Measurements from ENCODE around the gene NXPH4. TPM values are rescaled to one million over a fixed set of nuclear protein-coding genes. Genes with fewer than 3 reads are reported as not detected.

Gene NXPH4
- total RNA-seq, 3 donors from 2014 or later = 0.25 TPM; not detected in 2

DNA sequence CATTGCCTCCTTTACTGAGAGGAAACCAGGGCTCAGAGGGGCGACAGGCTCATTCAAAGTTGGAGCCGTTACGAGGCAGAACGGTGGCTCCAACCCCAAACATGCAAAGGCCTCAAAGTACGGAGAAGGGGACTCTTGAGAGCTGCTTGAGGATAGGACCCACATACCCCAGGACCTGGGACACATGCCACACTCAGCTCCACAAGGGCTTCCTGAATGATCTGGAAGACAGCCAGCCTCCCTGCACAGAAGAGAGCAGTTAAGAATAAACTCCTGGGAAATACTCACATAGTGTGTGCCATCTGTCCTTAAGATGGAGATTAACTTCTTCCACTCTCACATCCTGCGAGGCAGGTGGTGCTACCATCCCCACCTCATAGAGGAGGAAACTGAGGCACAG is 26.6 kb upstream of the NXPH4 start:
- peaks cover 15% of the 10 kb centered on the region for H3K36me3 ChIP-seq (ENCODE audit: low read depth)
- TF ChIP-seq, protein P1, sequence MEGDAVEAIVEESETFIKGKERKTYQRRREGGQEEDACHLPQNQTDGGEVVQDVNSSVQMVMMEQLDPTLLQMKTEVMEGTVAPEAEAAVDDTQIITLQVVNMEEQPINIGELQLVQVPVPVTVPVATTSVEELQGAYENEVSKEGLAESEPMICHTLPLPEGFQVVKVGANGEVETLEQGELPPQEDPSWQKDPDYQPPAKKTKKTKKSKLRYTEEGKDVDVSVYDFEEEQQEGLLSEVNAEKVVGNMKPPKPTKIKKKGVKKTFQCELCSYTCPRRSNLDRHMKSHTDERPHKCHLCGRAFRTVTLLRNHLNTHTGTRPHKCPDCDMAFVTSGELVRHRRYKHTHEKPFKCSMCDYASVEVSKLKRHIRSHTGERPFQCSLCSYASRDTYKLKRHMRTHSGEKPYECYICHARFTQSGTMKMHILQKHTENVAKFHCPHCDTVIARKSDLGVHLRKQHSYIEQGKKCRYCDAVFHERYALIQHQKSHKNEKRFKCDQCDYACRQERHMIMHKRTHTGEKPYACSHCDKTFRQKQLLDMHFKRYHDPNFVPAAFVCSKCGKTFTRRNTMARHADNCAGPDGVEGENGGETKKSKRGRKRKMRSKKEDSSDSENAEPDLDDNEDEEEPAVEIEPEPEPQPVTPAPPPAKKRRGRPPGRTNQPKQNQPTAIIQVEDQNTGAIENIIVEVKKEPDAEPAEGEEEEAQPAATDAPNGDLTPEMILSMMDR (IDR thresholded peaks at IDR 0.05) = no peak
- ATAC-seq (no peak), DNase-seq (no peak)
- H3K4me1 ChIP-seq (ENCODE audit: low read depth) = no peaks in the 10 kb centered on the region
- no peak overlapping the region for H3K4me3 ChIP-seq
- H3K9me3 ChIP-seq = no peaks in the 10 kb centered on the region
- intact Hi-C loops (cut with DNase I, micrococcal nuclease) = no loop called here

GRCh38 chr12:57190821-57191220 is 25.8 kb upstream of the NXPH4 start:
- no peak for ATAC-seq
- TF ChIP-seq, protein P1 (IDR thresholded peaks at IDR 0.05) = no peak
- Histone ChIP-seq H3K4me3 (no peak overlapping the region), H3K4me1 (ENCODE audit: low read depth) (no peaks in the 10 kb centered on the region), H3K9me3 (no peaks in the 10 kb centered on the region), H3K36me3 (ENCODE audit: low read depth) (peaks cover 15% of the 10 kb centered on the region)
- intact Hi-C loops (cut with DNase I, micrococcal nuclease) = no loop called here
- DNase-seq = peak in 1 of 3 donors; percentile 40

- Histone ChIP-seq H3K36me3 (ENCODE audit: low read depth) (peaks cover 12% of the 10 kb centered on the region), H3K9me3 (no peaks in the 10 kb centered on the region), H3K4me1 (ENCODE audit: low read depth) (no peaks in the 10 kb centered on the region), H3K4me3 (no peak overlapping the region)
- TF ChIP-seq, protein P1 (IDR thresholded peaks at IDR 0.05) = no peak
- ATAC-seq (no peak), DNase-seq (peak in 1 of 3 donors; percentile 43)
- intact Hi-C loops (cut with DNase I, micrococcal nuclease) = no loop called here
These were observed 25.2 kb upstream of the NXPH4 start for GRCh38 chr12:57191410-57191809.

DNA sequence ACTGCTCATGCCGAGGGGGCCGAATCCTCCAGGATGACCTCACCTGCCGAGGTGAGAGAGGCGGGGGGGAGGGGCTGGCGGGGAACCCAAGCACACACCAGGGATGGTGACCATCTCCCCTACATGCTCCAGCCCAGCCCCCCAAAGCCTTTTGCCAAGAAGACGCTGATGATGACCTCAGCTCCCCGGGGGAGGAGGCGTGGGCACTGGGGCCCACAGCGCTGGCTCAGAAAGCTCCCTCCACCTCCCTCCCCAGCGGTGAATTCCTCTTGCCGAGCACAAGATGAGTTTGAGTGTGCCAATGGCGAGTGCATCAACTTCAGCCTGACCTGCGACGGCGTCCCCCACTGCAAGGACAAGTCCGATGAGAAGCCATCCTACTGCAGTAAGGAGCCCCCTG is 23.7 kb upstream of the NXPH4 start:
- H3K36me3 ChIP-seq (ENCODE audit: low read depth) = peaks cover 12% of the 10 kb centered on the region
- no peak overlapping the region for H3K4me3 ChIP-seq
- no peaks in the 10 kb centered on the region for H3K9me3 ChIP-seq
- H3K4me1 ChIP-seq (ENCODE audit: low read depth) = no peaks in the 10 kb centered on the region
- no peak for ATAC-seq
- intact Hi-C loops (cut with DNase I, micrococcal nuclease) = no loop called here
- DNase-seq = peak in 1 of 3 donors; percentile 39
- TF ChIP-seq, protein P1 (IDR thresholded peaks at IDR 0.05) = no peak

- Histone ChIP-seq H3K36me3 (ENCODE audit: low read depth) (peaks cover 12% of the 10 kb centered on the region), H3K4me3 (no peak overlapping the region), H3K9me3 (no peaks in the 10 kb centered on the region), H3K4me1 (ENCODE audit: low read depth) (no peaks in the 10 kb centered on the region)
- ATAC-seq = no peak
- intact Hi-C loops (cut with DNase I, micrococcal nuclease) = no loop called here
- no peak for DNase-seq
- TF ChIP-seq, protein P1 (IDR thresholded peaks at IDR 0.05) = no peak
These were observed 22.8 kb upstream of the NXPH4 start for GRCh38 chr12:57193706-57194245.

DNA sequence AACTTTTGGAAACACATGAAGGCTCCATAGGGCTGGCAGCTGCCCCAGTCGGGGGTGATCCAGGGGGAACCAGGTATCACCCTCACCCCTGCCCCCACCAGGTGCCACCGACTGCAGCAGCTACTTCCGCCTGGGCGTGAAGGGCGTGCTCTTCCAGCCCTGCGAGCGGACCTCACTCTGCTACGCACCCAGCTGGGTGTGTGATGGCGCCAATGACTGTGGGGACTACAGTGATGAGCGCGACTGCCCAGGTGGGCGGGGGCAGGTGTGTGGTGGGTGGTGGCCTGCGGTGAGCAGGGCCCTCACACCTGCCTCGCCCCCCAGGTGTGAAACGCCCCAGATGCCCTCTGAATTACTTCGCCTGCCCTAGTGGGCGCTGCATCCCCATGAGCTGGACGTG is 22.3 kb upstream of the NXPH4 start:
- no peak for ATAC-seq
- Histone ChIP-seq H3K4me1 (ENCODE audit: low read depth) (no peaks in the 10 kb centered on the region), H3K4me3 (no peak overlapping the region), H3K36me3 (ENCODE audit: low read depth) (peaks cover 12% of the 10 kb centered on the region), H3K9me3 (no peaks in the 10 kb centered on the region)
- TF ChIP-seq, protein P1 (IDR thresholded peaks at IDR 0.05) = no peak
- DNase-seq = no peak
- intact Hi-C loops (cut with DNase I, micrococcal nuclease) = no loop called here

Measured in mucosa of descending colon (tissue), 3 donors.